Left ventricle myocardium superior (tissue), 1 donor: ENCODE results near the gene SPAG16. TPM values are rescaled to one million over a fixed set of nuclear protein-coding genes. Genes with fewer than 3 reads are reported as not detected.

Experiments used
- ATAC-seq: fragments of 200-7000 bp; cut with Tn5 transposase; one replicate; pipeline ENCODE4 v1.9.1; 2020; ENCODE audit warnings: mild to moderate bottlenecking, moderate library complexity
- DNase-seq: peaks from one replicate; pipeline ENCODE4 v3.0.0-alpha.2; 2020
- intact Hi-C: fragments of 100-400 bp; cut with micrococcal nuclease; formaldehyde crosslinking; loops from one replicate; pipeline ENCODE4 v1.11.0; 2022
- total RNA-seq: library from RNA; stranded (reverse); fragmentation: NEBNext Ultra II Directional; extraction: Animal tissue kit (Norgen Biotek cat#: 25700); gene quantifications from one replicate; pipeline ENCODE4 v1.2.1, GENCODE V29; 2021
- donor health status: DM: no; HTN: yes; CAD: no; lungs with severe emphysema.

The SPAG16 gene
- total RNA-seq, 1 donor from 2014 or later: 18.7 TPM

GRCh38 chr2:213752575-213752974, 468.3 kb downstream of the SPAG16 start:
- DNase-seq: no peak
- intact Hi-C loops: no loop called here

GRCh38 chr2:213757525-213757924, 473.3 kb downstream of the SPAG16 start:
- intact Hi-C loops: no loop called here
- no peak for ATAC-seq
- no peak for DNase-seq

More at GRCh38 chr2:213752575-213752974, 468.3 kb downstream of the SPAG16 start:
- no peak for ATAC-seq

GRCh38 chr2:213763354-213763753, 479.1 kb downstream of the SPAG16 start:
- intact Hi-C loops: no loop called here
- DNase-seq (no peak), ATAC-seq (no peak)

GRCh38 chr2:213763963-213764362, 479.7 kb downstream of the SPAG16 start:
- intact Hi-C loops: no loop called here
- DNase-seq: no peak
- ATAC-seq: no peak

- ATAC-seq: no peak
Measured at GRCh38 chr2:213764849-213765248, 480.6 kb downstream of the SPAG16 start.

GRCh38 chr2:213766062-213766461, 481.8 kb downstream of the SPAG16 start:
- intact Hi-C loops: no loop called here
- ATAC-seq: no peak

More at GRCh38 chr2:213764849-213765248, 480.6 kb downstream of the SPAG16 start:
- DNase-seq: no peak
- intact Hi-C loops: no loop called here

GRCh38 chr2:213766465-213766901, 482.2 kb downstream of the SPAG16 start:
- intact Hi-C loops: no loop called here
- ATAC-seq: no peak
- DNase-seq: no peak

More at GRCh38 chr2:213766062-213766461, 481.8 kb downstream of the SPAG16 start:
- no peak for DNase-seq

- ATAC-seq (no peak), DNase-seq (no peak)
- intact Hi-C loops: no loop called here
Measured at GRCh38 chr2:213787869-213788268, 503.6 kb downstream of the SPAG16 start.

- no peak for ATAC-seq
- no peak for DNase-seq
- intact Hi-C loops: no loop called here
Measured at GRCh38 chr2:213789940-213790339, 505.7 kb downstream of the SPAG16 start.

- ATAC-seq (no peak), DNase-seq (no peak)
- intact Hi-C loops: no loop called here
Measured at GRCh38 chr2:213792045-213792444, 507.8 kb downstream of the SPAG16 start.

GRCh38 chr2:213806125-213806726, 522.0 kb downstream of the SPAG16 start:
- intact Hi-C loops: no loop called here
- ATAC-seq: no peak
- no peak for DNase-seq

GRCh38 chr2:213816583-213816982, 532.3 kb downstream of the SPAG16 start:
- intact Hi-C loops: no loop called here
- no peak for ATAC-seq
- DNase-seq: no peak

GRCh38 chr2:213818436-213818835, 534.2 kb downstream of the SPAG16 start:
- no peak for DNase-seq
- no peak for ATAC-seq

GRCh38 chr2:213834331-213834730, 550.1 kb downstream of the SPAG16 start:
- DNase-seq: no peak
- no peak for ATAC-seq
- intact Hi-C loops: no loop called here

More at GRCh38 chr2:213818436-213818835, 534.2 kb downstream of the SPAG16 start:
- intact Hi-C loops: no loop called here

GRCh38 chr2:213834746-213835145, 550.5 kb downstream of the SPAG16 start:
- DNase-seq (no peak), ATAC-seq (no peak)
- intact Hi-C loops: no loop called here

GRCh38 chr2:213846856-213847255, 562.6 kb downstream of the SPAG16 start:
- intact Hi-C loops: no loop called here
- ATAC-seq: no peak
- DNase-seq: no peak

- ATAC-seq: no peak
- intact Hi-C loops: no loop called here
Measured at GRCh38 chr2:213847316-213847715, 563.1 kb downstream of the SPAG16 start.

GRCh38 chr2:213848631-213849030, 564.4 kb downstream of the SPAG16 start:
- ATAC-seq (no peak), DNase-seq (no peak)
- intact Hi-C loops: no loop called here

More at GRCh38 chr2:213847316-213847715, 563.1 kb downstream of the SPAG16 start:
- no peak for DNase-seq

GRCh38 chr2:213861638-213862037, 577.4 kb downstream of the SPAG16 start:
- intact Hi-C loops: no loop called here
- DNase-seq (no peak), ATAC-seq (no peak)

GRCh38 chr2:213862407-213863076, 578.3 kb downstream of the SPAG16 start:
- intact Hi-C loops: no loop called here
- ATAC-seq (no peak), DNase-seq (no peak)

- intact Hi-C loops: no loop called here
- ATAC-seq (no peak), DNase-seq (no peak)
Measured at GRCh38 chr2:213863541-213863940, 579.3 kb downstream of the SPAG16 start.
